ENCODE data around the gene MAP3K4. TPM values are rescaled to one million over a fixed set of nuclear protein-coding genes. Genes with fewer than 3 reads are reported as not detected.

Gene MAP3K4
- polyA plus RNA-seq, 1 experiment: 12.7 TPM

- no peak overlapping the region for H3K4me3 ChIP-seq (ENCODE audit: low read depth, low read length)
- no peaks in the 10 kb centered on the region for H3K9me3 ChIP-seq (ENCODE audit: control insufficient read depth, insufficient read depth, low read length)
- POLR2A ChIA-PET: no interaction called here
- no peaks in the 10 kb centered on the region for H3K27me3 ChIP-seq (ENCODE audit: control insufficient read depth, insufficient read depth, low read length)
- CTCF ChIA-PET: interaction anchor here (2.8 kb wide), 1 partner anchor 268 kb away, joined by 83 read pairs; no protein-coding TSS in a partner anchor
- TF ChIP-seq, protein P1, sequence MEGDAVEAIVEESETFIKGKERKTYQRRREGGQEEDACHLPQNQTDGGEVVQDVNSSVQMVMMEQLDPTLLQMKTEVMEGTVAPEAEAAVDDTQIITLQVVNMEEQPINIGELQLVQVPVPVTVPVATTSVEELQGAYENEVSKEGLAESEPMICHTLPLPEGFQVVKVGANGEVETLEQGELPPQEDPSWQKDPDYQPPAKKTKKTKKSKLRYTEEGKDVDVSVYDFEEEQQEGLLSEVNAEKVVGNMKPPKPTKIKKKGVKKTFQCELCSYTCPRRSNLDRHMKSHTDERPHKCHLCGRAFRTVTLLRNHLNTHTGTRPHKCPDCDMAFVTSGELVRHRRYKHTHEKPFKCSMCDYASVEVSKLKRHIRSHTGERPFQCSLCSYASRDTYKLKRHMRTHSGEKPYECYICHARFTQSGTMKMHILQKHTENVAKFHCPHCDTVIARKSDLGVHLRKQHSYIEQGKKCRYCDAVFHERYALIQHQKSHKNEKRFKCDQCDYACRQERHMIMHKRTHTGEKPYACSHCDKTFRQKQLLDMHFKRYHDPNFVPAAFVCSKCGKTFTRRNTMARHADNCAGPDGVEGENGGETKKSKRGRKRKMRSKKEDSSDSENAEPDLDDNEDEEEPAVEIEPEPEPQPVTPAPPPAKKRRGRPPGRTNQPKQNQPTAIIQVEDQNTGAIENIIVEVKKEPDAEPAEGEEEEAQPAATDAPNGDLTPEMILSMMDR (IDR thresholded peaks at IDR 0.05; ENCODE audit: low read depth, low read length): no peak
- DNase-seq (ENCODE audit: low read depth, low spot score): no peak
- no peak overlapping the region for H3K27ac ChIP-seq (ENCODE audit: low read depth, low read length)
Measured at GRCh38 chr6:161103475-161103874, 111.9 kb downstream of the MAP3K4 start.

- Histone ChIP-seq H3K27ac (ENCODE audit: low read depth, low read length) (no peak overlapping the region), H3K27me3 (ENCODE audit: control insufficient read depth, insufficient read depth, low read length) (no peaks in the 10 kb centered on the region), H3K9me3 (ENCODE audit: control insufficient read depth, insufficient read depth, low read length) (no peaks in the 10 kb centered on the region), H3K4me3 (ENCODE audit: low read depth, low read length) (no peak overlapping the region)
- ChIA-PET CTCF (interaction anchor here (0.6 to 0.9 kb wide), 2 partner anchors 174 to 269 kb away, joined by 3 to 4 read pairs; no protein-coding TSS in a partner anchor), POLR2A (no interaction called here)
- TF ChIP-seq, protein P1 (IDR thresholded peaks at IDR 0.05; ENCODE audit: low read depth, low read length): no peak
- DNase-seq (ENCODE audit: low read depth, low spot score): no peak
Measured at GRCh38 chr6:161104966-161105365, 113.4 kb downstream of the MAP3K4 start.

DNA sequence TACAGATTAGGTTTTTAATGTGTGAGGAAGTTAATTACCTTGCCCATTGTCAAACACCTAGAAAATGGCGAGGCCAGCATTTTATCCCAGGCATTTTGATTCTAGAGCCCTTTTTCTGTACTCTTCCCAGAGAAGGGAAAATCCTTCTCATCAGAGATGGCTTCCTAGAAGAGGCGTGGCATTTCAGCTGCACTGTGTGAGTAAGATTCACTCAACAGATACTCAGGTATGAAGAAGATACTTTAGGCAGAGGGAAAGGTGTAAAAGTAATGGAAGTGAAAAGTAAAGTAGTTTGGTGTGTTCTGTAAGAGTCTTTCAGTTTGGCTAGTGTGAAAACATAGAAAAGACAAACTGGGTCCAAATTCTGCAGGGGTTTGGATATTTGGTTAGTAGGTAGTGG lies 113.8 kb downstream of the MAP3K4 start:
- no peaks in the 10 kb centered on the region for H3K9me3 ChIP-seq (ENCODE audit: control insufficient read depth, insufficient read depth, low read length)
- ChIA-PET CTCF (interaction anchor here (0.9 to 1.7 kb wide), 2 partner anchors 265 to 269 kb away, joined by 4 to 9 read pairs; no protein-coding TSS in a partner anchor), POLR2A (no interaction called here)
- no peak for DNase-seq (ENCODE audit: low read depth, low spot score)
- H3K27ac ChIP-seq (ENCODE audit: low read depth, low read length): no peak overlapping the region
- TF ChIP-seq, protein P1 (IDR thresholded peaks at IDR 0.05; ENCODE audit: low read depth, low read length): no peak
- no peak overlapping the region for H3K4me3 ChIP-seq (ENCODE audit: low read depth, low read length)
- no peaks in the 10 kb centered on the region for H3K27me3 ChIP-seq (ENCODE audit: control insufficient read depth, insufficient read depth, low read length)

- Histone ChIP-seq H3K9me3 (ENCODE audit: control insufficient read depth, insufficient read depth, low read length) (no peaks in the 10 kb centered on the region), H3K27ac (ENCODE audit: low read depth, low read length) (no peak overlapping the region), H3K4me3 (ENCODE audit: low read depth, low read length) (no peak overlapping the region), H3K27me3 (ENCODE audit: control insufficient read depth, insufficient read depth, low read length) (no peaks in the 10 kb centered on the region)
- ChIA-PET POLR2A (no interaction called here), CTCF (no interaction called here)
- TF ChIP-seq, protein P1 (IDR thresholded peaks at IDR 0.05; ENCODE audit: low read depth, low read length): no peak
- DNase-seq (ENCODE audit: low read depth, low spot score): no peak
Measured at GRCh38 chr6:161107779-161108730, 116.5 kb downstream of the MAP3K4 start.

GRCh38 chr6:161108916-161109315 lies 117.3 kb downstream of the MAP3K4 start:
- POLR2A ChIA-PET: no interaction called here
- CTCF ChIA-PET: no interaction called here
- no peaks in the 10 kb centered on the region for H3K27me3 ChIP-seq (ENCODE audit: control insufficient read depth, insufficient read depth, low read length)
- no peak overlapping the region for H3K27ac ChIP-seq (ENCODE audit: low read depth, low read length)
- DNase-seq (ENCODE audit: low read depth, low spot score): no peak
- H3K4me3 ChIP-seq (ENCODE audit: low read depth, low read length): no peak overlapping the region
- TF ChIP-seq, protein P1 (IDR thresholded peaks at IDR 0.05; ENCODE audit: low read depth, low read length): no peak
- H3K9me3 ChIP-seq (ENCODE audit: control insufficient read depth, insufficient read depth, low read length): no peaks in the 10 kb centered on the region
